Activated T-helper 1 cell treated with anti-CD3 and anti-CD28 coated beads, Interleukin-12 subunit alpha, Interleukin-12 subunit beta, Interleukin-2, Interleukin-4 antibody, amounts not matched to agents 30 ng/mL and 10 ng/mL and 1 ng/mL, durations not matched to agents 14 hours and 24 hours and 36 hours (primary cell): ENCODE measurements around the gene P2RY11. TPM values are rescaled to one million over a fixed set of nuclear protein-coding genes. Genes with fewer than 3 reads are reported as not detected.

ENCODE experiments used
- DNase-seq: peaks from one replicate; pipeline ENCODE4 v3.0.0; 2021; ENCODE audit warnings: low spot score
- H3K27ac Mint-ChIP-seq: one replicate; pipeline ENCODE4 v1.8.0; 2021; ENCODE audit warnings: mild to moderate bottlenecking, mixed read lengths
- H3K27me3 Mint-ChIP-seq: one replicate; pipeline ENCODE4 v1.8.0; 2022; ENCODE audit warnings: mild to moderate bottlenecking, moderate library complexity, mixed read lengths; ENCODE audit not compliant: insufficient read depth
- H3K36me3 Mint-ChIP-seq: one replicate; pipeline ENCODE4 v1.8.0; 2021; ENCODE audit warnings: low read depth, mixed read lengths
- H3K4me1 Mint-ChIP-seq: one replicate; pipeline ENCODE4 v1.8.0; 2021; ENCODE audit warnings: low read depth, mixed read lengths
- H3K4me3 Mint-ChIP-seq: one replicate; pipeline ENCODE4 v1.8.0; 2021; ENCODE audit warnings: mild to moderate bottlenecking, moderate library complexity, mixed read lengths
- H3K9me3 Mint-ChIP-seq: one replicate; pipeline ENCODE4 v1.8.0; 2021; ENCODE audit warnings: mixed read lengths
- intact Hi-C: fragments of 100-400 bp; cut with micrococcal nuclease; formaldehyde crosslinking; loops from one replicate; pipeline ENCODE4 v1.15.1; 2024
- total RNA-seq: library from RNA; stranded (reverse); gene quantifications from 2 replicates; pipeline ENCODE4 v1.2.3, GENCODE V29; 2022

The P2RY11 gene
- total RNA-seq, 1 donor from 2014 or later: 64.9 TPM

- Mint-ChIP-seq H3K9me3 (no peaks in the 10 kb centered on the region), H3K4me3 (no peak overlapping the region), H3K4me1 (peaks cover 44% of the 10 kb centered on the region), H3K36me3 (peaks cover 2% of the 10 kb centered on the region), H3K27me3 (peaks cover 1% of the 10 kb centered on the region), H3K27ac (no peak overlapping the region)
- no peak for DNase-seq
- intact Hi-C loops: loop anchor here (10.0 kb wide), 3 partner anchors 555 to 1335 kb away; partner anchors contain the start of genes ILF3, ODAD3 and PRKCSH
These were observed 11.2 kb upstream of the P2RY11 start for GRCh38 chr19:10100163-10100785.

GRCh38 chr19:10102787-10103236, 8.7 kb upstream of the P2RY11 start:
- intact Hi-C loops: loop anchor here (10.0 kb wide), 3 partner anchors 552 to 1332 kb away; partner anchors contain the start of genes ILF3, ODAD3 and PRKCSH
- H3K27me3 Mint-ChIP-seq: peaks cover 1% of the 10 kb centered on the region
- H3K4me1 Mint-ChIP-seq: peaks cover 63% of the 10 kb centered on the region
- peaks cover 12% of the 10 kb centered on the region for H3K36me3 Mint-ChIP-seq
- no peak for DNase-seq
- no peaks in the 10 kb centered on the region for H3K9me3 Mint-ChIP-seq
- peak overlapping the region; percentile 17 for H3K4me3 Mint-ChIP-seq
- H3K27ac Mint-ChIP-seq: peak overlapping the region; percentile 69

GRCh38 chr19:10104130-10104513, 7.4 kb upstream of the P2RY11 start:
- no peaks in the 10 kb centered on the region for H3K9me3 Mint-ChIP-seq
- peaks cover 1% of the 10 kb centered on the region for H3K27me3 Mint-ChIP-seq
- peaks cover 59% of the 10 kb centered on the region for H3K4me1 Mint-ChIP-seq
- peak overlapping the region; percentile 4 for H3K4me3 Mint-ChIP-seq
- H3K27ac Mint-ChIP-seq: peak overlapping the region; percentile 83
- no peak for DNase-seq
- intact Hi-C loops: loop anchor here (1.0 to 10.0 kb wide), 12 partner anchors 8 to 1331 kb away; partner anchors contain the start of genes DNMT1, ILF3, KRI1 and ODAD3
- H3K36me3 Mint-ChIP-seq: peaks cover 24% of the 10 kb centered on the region

GRCh38 chr19:10104665-10105508, 6.6 kb upstream of the P2RY11 start:
- Mint-ChIP-seq H3K4me1 (peaks cover 58% of the 10 kb centered on the region), H3K4me3 (peak overlapping the region; percentile 97), H3K36me3 (peaks cover 31% of the 10 kb centered on the region), H3K9me3 (no peaks in the 10 kb centered on the region), H3K27me3 (peaks cover 1% of the 10 kb centered on the region), H3K27ac (peak overlapping the region; percentile 99)
- intact Hi-C loops: loop anchor here (1.0 to 10.0 kb wide), 12 partner anchors 7 to 1330 kb away; partner anchors contain the start of genes DNMT1, ILF3, KRI1 and ODAD3
- DNase-seq: peak; percentile 83

- intact Hi-C loops: loop anchor here (1.0 to 10.0 kb wide), 11 partner anchors 14 to 1329 kb away; partner anchors contain the start of genes DNMT1, EIF3G, ILF3 and KRI1
- Mint-ChIP-seq H3K27me3 (peaks cover 1% of the 10 kb centered on the region), H3K36me3 (peaks cover 36% of the 10 kb centered on the region), H3K4me1 (peaks cover 57% of the 10 kb centered on the region), H3K4me3 (peak overlapping the region; percentile 97), H3K27ac (peak overlapping the region; percentile 99), H3K9me3 (no peaks in the 10 kb centered on the region)
- peak; percentile 64 for DNase-seq
These were observed 5.9 kb upstream of the P2RY11 start for GRCh38 chr19:10105509-10106099.

- Mint-ChIP-seq H3K36me3 (peaks cover 38% of the 10 kb centered on the region), H3K27me3 (peaks cover 1% of the 10 kb centered on the region), H3K9me3 (no peaks in the 10 kb centered on the region), H3K4me1 (peaks cover 60% of the 10 kb centered on the region), H3K4me3 (peak within 1 kb of the TSS; percentile 97), H3K27ac (peak within 1 kb of the TSS; percentile 99)
- peak; percentile 97 for DNase-seq
- intact Hi-C loops: loop anchor here (1.0 to 10.0 kb wide), 4 partner anchors 13 to 1328 kb away; partner anchors contain the start of genes EIF3G, ILF3, ODAD3 and PRKCSH
These were observed 5.2 kb upstream of the P2RY11 start, which contains the start of gene PPAN for GRCh38 chr19:10106100-10106936. TSS of gene PPAN (plus strand) at chr19:10106362. CDS start at chr19:10106395, 33 bp downstream.

GRCh38 chr19:10107254-10107653, 4.2 kb upstream of the P2RY11 start:
- Mint-ChIP-seq H3K9me3 (no peaks in the 10 kb centered on the region), H3K27ac (peak overlapping the region; percentile 90), H3K4me3 (peak overlapping the region; percentile 97), H3K36me3 (peaks cover 40% of the 10 kb centered on the region), H3K4me1 (peaks cover 63% of the 10 kb centered on the region), H3K27me3 (peaks cover 1% of the 10 kb centered on the region)
- DNase-seq: no peak
- intact Hi-C loops: loop anchor here (10.0 kb wide), 3 partner anchors 548 to 1328 kb away; partner anchors contain the start of genes ILF3, ODAD3 and PRKCSH

GRCh38 chr19:10107817-10108367, 3.6 kb upstream of the P2RY11 start:
- Mint-ChIP-seq H3K4me3 (peak overlapping the region; percentile 97), H3K9me3 (no peaks in the 10 kb centered on the region), H3K27me3 (peaks cover 1% of the 10 kb centered on the region), H3K36me3 (peaks cover 46% of the 10 kb centered on the region), H3K4me1 (peaks cover 63% of the 10 kb centered on the region), H3K27ac (peak overlapping the region; percentile 65)
- no peak for DNase-seq
- intact Hi-C loops: loop anchor here (10.0 kb wide), 3 partner anchors 547 to 1327 kb away; partner anchors contain the start of genes ILF3, ODAD3 and PRKCSH

- intact Hi-C loops: loop anchor here (10.0 kb wide), 3 partner anchors 545 to 1325 kb away; partner anchors contain the start of genes ILF3, ODAD3 and PRKCSH
- peaks cover 49% of the 10 kb centered on the region for H3K36me3 Mint-ChIP-seq
- no peak for DNase-seq
- H3K27me3 Mint-ChIP-seq: peaks cover 1% of the 10 kb centered on the region
- H3K27ac Mint-ChIP-seq: no peak overlapping the region
- H3K9me3 Mint-ChIP-seq: no peaks in the 10 kb centered on the region
- peak overlapping the region; percentile 69 for H3K4me3 Mint-ChIP-seq
- peaks cover 55% of the 10 kb centered on the region for H3K4me1 Mint-ChIP-seq
These were observed 2.0 kb upstream of the P2RY11 start for GRCh38 chr19:10109528-10109927.

GRCh38 chr19:10110076-10110971, 1.2 kb upstream of the P2RY11 start:
- Mint-ChIP-seq H3K27me3 (no peaks in the 10 kb centered on the region), H3K4me1 (peaks cover 47% of the 10 kb centered on the region), H3K9me3 (no peaks in the 10 kb centered on the region), H3K4me3 (peak overlapping the region; percentile 61), H3K36me3 (peaks cover 49% of the 10 kb centered on the region), H3K27ac (peak overlapping the region; percentile 29)
- intact Hi-C loops: no loop called here
- DNase-seq: no peak

GRCh38 chr19:10110972-10111317, 548 bp upstream of the P2RY11 start:
- H3K36me3 Mint-ChIP-seq: peaks cover 50% of the 10 kb centered on the region
- peak overlapping the region; percentile 90 for H3K27ac Mint-ChIP-seq
- no peaks in the 10 kb centered on the region for H3K27me3 Mint-ChIP-seq
- intact Hi-C loops: no loop called here
- DNase-seq: no peak
- no peaks in the 10 kb centered on the region for H3K9me3 Mint-ChIP-seq
- peak overlapping the region; percentile 61 for H3K4me3 Mint-ChIP-seq
- peaks cover 40% of the 10 kb centered on the region for H3K4me1 Mint-ChIP-seq
